ENCODE results near the gene ZDHHC1.

The ZDHHC1 gene

GRCh38 chr16:67415872-67416793 is at the start of gene ZDHHC1:
TSS of gene ZDHHC1 (minus strand) at chr16:67416477. CDS start at chr16:67407775, 8,702 bp downstream.
- H3K4me1 Mint-ChIP-seq (ENCODE audit: low read depth): peaks cover 7% of the 10 kb centered on the region
- peak within 1 kb of the TSS; percentile 83 for H3K4me3 Mint-ChIP-seq
- H3K36me3 Mint-ChIP-seq (ENCODE audit: low read depth): no peaks in the 10 kb centered on the region
- H3K27me3 Mint-ChIP-seq (ENCODE audit: low read depth): peaks cover 26% of the 10 kb centered on the region
- peak; percentile 59 for DNase-seq (ENCODE audit: low spot score)
- no peaks in the 10 kb centered on the region for H3K9me3 Mint-ChIP-seq
- peak within 1 kb of the TSS; percentile 5 for H3K27ac Mint-ChIP-seq

GRCh38 chr16:67464565-67464964 is 48.3 kb upstream of the ZDHHC1 start:
- H3K4me1 Mint-ChIP-seq (ENCODE audit: low read depth): peaks cover 4% of the 10 kb centered on the region
- H3K36me3 Mint-ChIP-seq (ENCODE audit: low read depth): no peaks in the 10 kb centered on the region

GRCh38 chr16:67463691-67464090 is 47.4 kb upstream of the ZDHHC1 start:
- Mint-ChIP-seq H3K4me3 (no peak overlapping the region), H3K27ac (no peak overlapping the region), H3K4me1 (ENCODE audit: low read depth) (peaks cover 4% of the 10 kb centered on the region), H3K27me3 (ENCODE audit: low read depth) (no peaks in the 10 kb centered on the region), H3K9me3 (no peaks in the 10 kb centered on the region), H3K36me3 (ENCODE audit: low read depth) (no peaks in the 10 kb centered on the region)
- no peak for DNase-seq (ENCODE audit: low spot score)

More at GRCh38 chr16:67464565-67464964, 48.3 kb upstream of the ZDHHC1 start:
- H3K27me3 Mint-ChIP-seq (ENCODE audit: low read depth): no peaks in the 10 kb centered on the region
- H3K4me3 Mint-ChIP-seq: no peak overlapping the region
- H3K27ac Mint-ChIP-seq: no peak overlapping the region
- H3K9me3 Mint-ChIP-seq: no peaks in the 10 kb centered on the region
- no peak for DNase-seq (ENCODE audit: low spot score)

- Mint-ChIP-seq H3K27me3 (ENCODE audit: low read depth) (no peaks in the 10 kb centered on the region), H3K4me3 (no peak overlapping the region), H3K4me1 (ENCODE audit: low read depth) (peaks cover 4% of the 10 kb centered on the region), H3K9me3 (no peaks in the 10 kb centered on the region), H3K27ac (no peak overlapping the region), H3K36me3 (ENCODE audit: low read depth) (no peaks in the 10 kb centered on the region)
- no peak for DNase-seq (ENCODE audit: low spot score)
Observed at GRCh38 chr16:67463059-67463458, 46.8 kb upstream of the ZDHHC1 start.

- Mint-ChIP-seq H3K4me1 (ENCODE audit: low read depth) (peaks cover 4% of the 10 kb centered on the region), H3K9me3 (no peaks in the 10 kb centered on the region), H3K36me3 (ENCODE audit: low read depth) (no peaks in the 10 kb centered on the region), H3K27ac (no peak overlapping the region), H3K27me3 (ENCODE audit: low read depth) (no peaks in the 10 kb centered on the region), H3K4me3 (no peak overlapping the region)
- no peak for DNase-seq (ENCODE audit: low spot score)
Observed at GRCh38 chr16:67462279-67462655, 46.0 kb upstream of the ZDHHC1 start.

GRCh38 chr16:67461600-67462278 is 45.5 kb upstream of the ZDHHC1 start:
- no peaks in the 10 kb centered on the region for H3K9me3 Mint-ChIP-seq
- no peak for DNase-seq (ENCODE audit: low spot score)
- no peaks in the 10 kb centered on the region for H3K36me3 Mint-ChIP-seq (ENCODE audit: low read depth)
- peaks cover 4% of the 10 kb centered on the region for H3K4me1 Mint-ChIP-seq (ENCODE audit: low read depth)
- H3K27ac Mint-ChIP-seq: no peak overlapping the region
- H3K4me3 Mint-ChIP-seq: no peak overlapping the region
- H3K27me3 Mint-ChIP-seq (ENCODE audit: low read depth): no peaks in the 10 kb centered on the region

- no peak for DNase-seq (ENCODE audit: low spot score)
- H3K27ac Mint-ChIP-seq: no peak overlapping the region
- H3K4me3 Mint-ChIP-seq: no peak overlapping the region
- H3K27me3 Mint-ChIP-seq (ENCODE audit: low read depth): no peaks in the 10 kb centered on the region
- no peaks in the 10 kb centered on the region for H3K36me3 Mint-ChIP-seq (ENCODE audit: low read depth)
- H3K4me1 Mint-ChIP-seq (ENCODE audit: low read depth): peaks cover 4% of the 10 kb centered on the region
- H3K9me3 Mint-ChIP-seq: no peaks in the 10 kb centered on the region
Observed at GRCh38 chr16:67460961-67461360, 44.7 kb upstream of the ZDHHC1 start.

GRCh38 chr16:67460168-67460567 is 43.9 kb upstream of the ZDHHC1 start:
- H3K9me3 Mint-ChIP-seq: no peaks in the 10 kb centered on the region
- no peak for DNase-seq (ENCODE audit: low spot score)
- no peaks in the 10 kb centered on the region for H3K36me3 Mint-ChIP-seq (ENCODE audit: low read depth)
- no peak overlapping the region for H3K27ac Mint-ChIP-seq
- no peak overlapping the region for H3K4me3 Mint-ChIP-seq
- peaks cover 3% of the 10 kb centered on the region for H3K4me1 Mint-ChIP-seq (ENCODE audit: low read depth)
- H3K27me3 Mint-ChIP-seq (ENCODE audit: low read depth): no peaks in the 10 kb centered on the region

- DNase-seq (ENCODE audit: low spot score): no peak
- Mint-ChIP-seq H3K4me1 (ENCODE audit: low read depth) (peaks cover 3% of the 10 kb centered on the region), H3K27me3 (ENCODE audit: low read depth) (no peaks in the 10 kb centered on the region), H3K27ac (no peak overlapping the region), H3K36me3 (ENCODE audit: low read depth) (no peaks in the 10 kb centered on the region), H3K4me3 (no peak overlapping the region), H3K9me3 (no peaks in the 10 kb centered on the region)
Observed at GRCh38 chr16:67459861-67460150, 43.5 kb upstream of the ZDHHC1 start.

GRCh38 chr16:67459066-67459860 is 43.0 kb upstream of the ZDHHC1 start:
- Mint-ChIP-seq H3K36me3 (ENCODE audit: low read depth) (no peaks in the 10 kb centered on the region), H3K4me3 (no peak overlapping the region), H3K27me3 (ENCODE audit: low read depth) (no peaks in the 10 kb centered on the region), H3K4me1 (ENCODE audit: low read depth) (peaks cover 3% of the 10 kb centered on the region), H3K9me3 (no peaks in the 10 kb centered on the region), H3K27ac (no peak overlapping the region)
- no peak for DNase-seq (ENCODE audit: low spot score)

- DNase-seq (ENCODE audit: low spot score): no peak
- H3K27me3 Mint-ChIP-seq (ENCODE audit: low read depth): no peaks in the 10 kb centered on the region
- no peak overlapping the region for H3K27ac Mint-ChIP-seq
- H3K4me3 Mint-ChIP-seq: no peak overlapping the region
- peaks cover 5% of the 10 kb centered on the region for H3K4me1 Mint-ChIP-seq (ENCODE audit: low read depth)
- H3K36me3 Mint-ChIP-seq (ENCODE audit: low read depth): no peaks in the 10 kb centered on the region
- H3K9me3 Mint-ChIP-seq: no peaks in the 10 kb centered on the region
Observed at GRCh38 chr16:67458121-67458641, 41.9 kb upstream of the ZDHHC1 start.

- Mint-ChIP-seq H3K9me3 (no peaks in the 10 kb centered on the region), H3K27me3 (ENCODE audit: low read depth) (no peaks in the 10 kb centered on the region), H3K4me3 (no peak overlapping the region), H3K4me1 (ENCODE audit: low read depth) (peaks cover 5% of the 10 kb centered on the region), H3K36me3 (ENCODE audit: low read depth) (no peaks in the 10 kb centered on the region), H3K27ac (no peak overlapping the region)
- DNase-seq (ENCODE audit: low spot score): no peak
Observed at GRCh38 chr16:67457611-67458010, 41.3 kb upstream of the ZDHHC1 start.

GRCh38 chr16:67456391-67457081 is 40.3 kb upstream of the ZDHHC1 start:
- no peak overlapping the region for H3K4me3 Mint-ChIP-seq

More at GRCh38 chr16:67456391-67457081, 40.3 kb upstream of the ZDHHC1 start:
- no peak overlapping the region for H3K27ac Mint-ChIP-seq
- DNase-seq (ENCODE audit: low spot score): no peak
- H3K27me3 Mint-ChIP-seq (ENCODE audit: low read depth): no peaks in the 10 kb centered on the region
- no peaks in the 10 kb centered on the region for H3K9me3 Mint-ChIP-seq
- H3K36me3 Mint-ChIP-seq (ENCODE audit: low read depth): no peaks in the 10 kb centered on the region
- peaks cover 5% of the 10 kb centered on the region for H3K4me1 Mint-ChIP-seq (ENCODE audit: low read depth)

Measured in T-helper 2 cell treated with Interferon-gamma antibody and Interleukin-4, amounts not matched to agents 5 μg/mL and 100 μg/mL, for 36 hours (primary cell).